GM12878 (cell line): ENCODE measurements around the gene H2AZ1. TPM values are rescaled to one million over a fixed set of nuclear protein-coding genes. Genes with fewer than 3 reads are reported as not detected.

Experiments
- ATF3 ChIP-seq: IDR thresholded peaks from 2 replicates; pipeline ENCODE4 v1.6.1; 2011; ENCODE audit warnings: low read depth, mild to moderate bottlenecking, low read length, moderate library complexity, borderline replicate concordance; ENCODE audit errors: extremely low read depth
- CHD2 ChIP-seq: IDR thresholded peaks from 2 replicates; pipeline ENCODE4 v1.6.1; 2011; ENCODE audit warnings: low read depth, low read length, improper control_type of control experiment, borderline replicate concordance
- CTCF ChIP-seq, 3 experiments: IDR thresholded peaks in 2 of 3; conservative IDR thresholded peaks in 1 of 3; 2 replicates each; pipeline ENCODE4 v1.5.1; 2011; ENCODE audit warnings: low read depth in 3 of 3, low read length in 3 of 3, mild to moderate bottlenecking in 3 of 3, control low read depth in 2 of 3, moderate library complexity in 2 of 3, inconsistent platforms in 1 of 3, mixed read lengths in 1 of 3; ENCODE audit not compliant: control insufficient read depth in 2 of 3, insufficient read depth in 1 of 3; ENCODE audit errors: extremely low read depth in 1 of 3
- FOXK2 ChIP-seq: fragments of 450-650 bp; IDR thresholded peaks from 2 replicates; pipeline ENCODE4 v1.6.1; 2017; ENCODE audit warnings: mild to moderate bottlenecking, moderate library complexity
- IRF3 ChIP-seq: fragments of 450-650 bp; IDR thresholded peaks from 2 replicates; pipeline ENCODE4 v1.6.1; 2014; ENCODE audit warnings: mild to moderate bottlenecking
- KLF5 ChIP-seq: fragments of 450-650 bp; IDR thresholded peaks from 2 replicates; pipeline ENCODE4 v1.6.1; 2014; ENCODE audit warnings: mild to moderate bottlenecking; ENCODE audit not compliant: partially characterized antibody
- NFXL1 ChIP-seq: fragments of 450-650 bp; IDR thresholded peaks from 2 replicates; pipeline ENCODE4 v1.6.1; 2017; ENCODE audit warnings: antibody characterized with exemption, mild to moderate bottlenecking, borderline replicate concordance
- NR2F1 ChIP-seq: fragments of 450-650 bp; conservative IDR thresholded peaks from 2 replicates; pipeline ENCODE4 v1.6.1; 2017; ENCODE audit warnings: mild to moderate bottlenecking
- PAX5 ChIP-seq: IDR thresholded peaks from 2 replicates; pipeline ENCODE4 v1.6.1; 2011; ENCODE audit warnings: low read depth, low read length, borderline replicate concordance
- POLR2A ChIP-seq: IDR thresholded peaks from 2 replicates; pipeline ENCODE4 v1.6.1; 2011; ENCODE audit warnings: low read depth, mild to moderate bottlenecking, low read length
- POU2F2 ChIP-seq: IDR thresholded peaks from 3 replicates; pipeline ENCODE4 v1.6.1; 2011; ENCODE audit warnings: low read depth, mild to moderate bottlenecking, low read length, borderline replicate concordance
- REST ChIP-seq: IDR thresholded peaks from 2 replicates; pipeline ENCODE4 v1.6.1; 2012; ENCODE audit warnings: mild to moderate bottlenecking, low read depth, low read length
- SRF ChIP-seq, 2 experiments: IDR thresholded peaks; 2 replicates each; pipeline ENCODE4 v1.6.1; 2011; ENCODE audit warnings: low read depth in 2 of 2, low read length in 2 of 2, mild to moderate bottlenecking in 1 of 2, moderate library complexity in 1 of 2
- SUPT20H ChIP-seq: IDR thresholded peaks from 2 replicates; pipeline ENCODE4 v1.6.1; 2011; ENCODE audit warnings: low read depth, mild to moderate bottlenecking, low read length, moderate library complexity, borderline replicate concordance; ENCODE audit not compliant: control insufficient read depth
- TBL1XR1 ChIP-seq: IDR thresholded peaks from 2 replicates; pipeline ENCODE4 v1.6.1; 2012; ENCODE audit warnings: low read depth, low read length, improper control_type of control experiment
- YBX1 ChIP-seq: fragments of 450-650 bp; IDR thresholded peaks from 2 replicates; pipeline ENCODE4 v1.6.1; 2016; ENCODE audit warnings: antibody characterized with exemption
- YY1 ChIP-seq: IDR thresholded peaks from 2 replicates; pipeline ENCODE4 v1.6.1; 2011; ENCODE audit warnings: low read depth, mild to moderate bottlenecking, low read length
- ZSCAN29 ChIP-seq: fragments of 450-650 bp; IDR thresholded peaks from 2 replicates; pipeline ENCODE4 v1.6.1; 2017; ENCODE audit warnings: mild to moderate bottlenecking, moderate library complexity
- polyA plus RNA-seq, 11 experiments: library from polyadenylated mRNA; depleted of rRNA in 4 of 11; unstranded in 6 of 11; stranded (reverse) in 5 of 11; fragments of >200 nt; fragmentation: Nextera tagmentation in 4 of 11; fragmentation: Illumina TruSeq in 1 of 11; extraction: Ambion mirVana in 4 of 11; extraction: Trizol in 1 of 11; gene quantifications; 1 replicate in 1 of 11; 2 replicates in 10 of 11; pipeline versions ENCODE4 v1.2.1 to v1.2.3, GENCODE V29; 2011 to 2016; ENCODE audit warnings: inconsistent platforms in 2 of 11, missing spikeins in 2 of 11, low read depth in 1 of 11
- total RNA-seq, 4 experiments: library from RNA; depleted of rRNA in 3 of 4; stranded (reverse); fragments of >200 nt in 3 of 4; fragmentation: Illumina TruSeq in 1 of 4; extraction: Trizol in 1 of 4; gene quantifications; 2 replicates each; pipeline versions ENCODE4 v1.2.1 to v1.2.3, GENCODE V29; 2013 to 2021

Gene H2AZ1
- total and polyA plus RNA-seq, 10 of the 15 experiments (the other 5 are each of a cell fraction or from before 2014, with no cell fraction given): 652 to 4,800 (median 898) TPM

GRCh38 chr4:99946356-99947189, 3.5 kb downstream of the H2AZ1 start, which contains the start of gene DNAJB14 (continued):
- TF ChIP-seq ATF3: no peak
- TF ChIP-seq PAX5: peak; percentile 8; the same call in 1 of the 2 replicates
- peak; percentile 95 for TF ChIP-seq NR2F1
- no peak for TF ChIP-seq YBX1
- no peak for TF ChIP-seq TBL1XR1
- peak; percentile 73; the same call in 1 of the 2 replicates for TF ChIP-seq YY1
- TF ChIP-seq IRF3: no peak
- TF ChIP-seq POLR2A: peak; percentile 92
- no peak for TF ChIP-seq REST
- no peak for TF ChIP-seq FOXK2
- TF ChIP-seq SUPT20H: no peak
- no peak for TF ChIP-seq CTCF (IDR thresholded peaks at IDR 0.05 in 2 of 3, conservative IDR thresholded peaks at IDR 0.05 in 1 of 3; ENCODE audit: control insufficient read depth in 2 of 3, extremely low read depth in 1 of 3, insufficient read depth in 1 of 3, low read depth in 3 of 3, low read length in 3 of 3)
- TF ChIP-seq SRF (IDR thresholded peaks at IDR 0.05; ENCODE audit: low read depth in 2 of 2, low read length in 2 of 2): peak in 1 of 2 experiments; percentile 62; a peak in 2 of 4 replicates
- 0 out of 3 replicates have a peak, but pooled peaks have one; percentile 17 for TF ChIP-seq POU2F2
- no peak for TF ChIP-seq NFXL1
- peak; percentile 9; the same call in 1 of the 2 replicates for TF ChIP-seq ZSCAN29
- peak; percentile 48 for TF ChIP-seq KLF5
- TF ChIP-seq CHD2: no peak; the same call in 1 of the 2 replicates
